G401.6 (cell line): ENCODE results near the gene CDH11.

Experiments
- FAIRE-seq: peaks from 2 replicates; lab custom pipeline; 2012; peaks lifted over from hg19 to GRCh38; lab: Jason Lieb, UNC

Gene CDH11

GRCh38 chr16:65032387-65032786 lies 89.5 kb downstream of the CDH11 start:
- FAIRE-seq = no peak

GRCh38 chr16:65024767-65025178 lies 97.1 kb downstream of the CDH11 start:
- FAIRE-seq = no peak

DNA sequence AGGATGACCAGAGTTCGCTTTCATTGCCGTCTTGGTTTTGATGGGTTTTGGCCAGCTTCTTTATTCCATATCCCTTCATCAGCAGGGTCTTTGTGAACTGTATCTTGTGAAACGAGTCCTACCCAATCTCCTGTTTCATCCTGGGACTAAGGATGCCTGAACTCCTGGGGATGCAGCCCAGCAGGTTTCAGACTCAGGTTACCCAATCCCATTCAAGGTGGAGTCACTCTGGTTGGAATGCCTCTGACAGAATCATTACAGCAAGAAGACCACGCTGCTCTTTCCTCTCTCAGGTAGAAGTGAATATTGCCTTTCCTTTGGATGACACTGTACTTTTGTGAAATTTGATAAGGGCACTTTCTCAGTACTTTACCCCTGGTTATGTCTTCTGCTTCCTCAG lies 98.1 kb downstream of the CDH11 start:
- no peak for FAIRE-seq

DNA sequence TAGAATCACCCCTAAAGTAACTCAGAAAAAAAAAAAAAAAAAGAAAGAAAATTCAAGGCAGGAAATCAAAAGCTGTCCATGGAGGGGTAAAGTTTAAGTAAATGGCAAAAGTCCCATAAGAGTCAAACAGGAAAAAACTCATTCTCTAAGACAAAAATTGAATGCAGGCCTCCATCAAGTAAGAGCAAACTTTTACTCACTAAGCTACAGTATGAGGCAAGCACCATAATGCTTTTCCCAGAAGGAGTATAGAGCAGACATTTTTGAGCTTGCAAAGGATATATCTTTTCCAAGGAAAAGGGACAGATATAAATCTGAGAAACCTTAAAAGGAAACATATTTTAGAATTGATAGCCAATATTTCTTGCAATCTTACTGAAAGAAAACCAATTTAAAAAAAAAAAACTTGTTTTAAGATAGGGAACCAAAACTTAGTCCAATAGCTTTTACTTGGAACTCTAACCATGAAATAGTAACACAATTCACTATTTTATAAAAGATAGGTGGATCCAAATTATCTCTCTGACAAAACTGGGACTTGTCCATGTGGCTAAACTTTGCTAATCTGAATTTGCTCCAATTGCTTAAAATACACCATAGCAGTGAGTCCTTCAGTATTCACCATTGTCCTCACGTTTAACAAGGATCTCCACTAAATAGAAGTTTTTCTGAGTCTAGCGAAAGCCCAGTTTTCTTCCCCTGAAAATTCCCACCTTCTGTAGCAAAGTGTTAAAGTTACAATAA lies 99.8 kb downstream of the CDH11 start:
- FAIRE-seq = no peak

DNA sequence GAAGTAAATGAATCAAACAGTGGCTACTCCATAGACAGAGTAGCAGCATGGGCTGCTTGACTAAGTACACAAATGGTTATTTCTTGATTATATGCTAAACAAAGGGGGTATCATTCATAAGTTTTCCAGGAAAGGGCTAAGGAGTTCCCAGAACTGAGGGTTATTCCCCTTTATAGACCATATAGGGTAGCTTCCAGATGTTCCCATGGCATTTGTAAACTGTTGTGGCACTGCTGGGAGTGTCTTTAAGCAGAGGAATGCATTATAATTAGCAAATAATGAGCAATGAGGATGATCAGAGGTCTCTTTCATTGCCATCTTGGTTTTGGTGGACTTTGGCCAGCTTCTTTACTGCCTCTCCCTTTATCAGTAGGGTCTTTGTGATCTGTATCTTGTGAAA lies 105.1 kb downstream of the CDH11 start:
- FAIRE-seq = no peak

DNA sequence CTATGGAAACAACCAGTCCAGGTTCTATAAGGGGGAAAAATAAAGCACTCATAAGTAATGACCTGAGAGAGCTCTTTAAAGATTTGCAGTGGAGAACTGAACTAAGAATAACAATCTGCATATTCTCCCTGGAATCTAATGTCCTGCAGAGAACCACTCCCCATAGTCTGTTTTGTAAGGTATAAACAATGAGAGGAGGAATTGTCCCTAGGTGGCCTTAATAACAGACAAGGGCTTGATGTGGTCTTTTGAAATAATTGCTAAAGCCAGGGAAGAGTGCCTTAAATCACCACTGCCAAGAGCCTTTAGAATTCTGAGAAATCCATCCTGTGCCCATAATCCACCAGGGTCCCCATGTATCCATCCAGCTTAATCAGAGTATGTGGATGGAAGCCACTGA lies 106.3 kb downstream of the CDH11 start:
- FAIRE-seq = no peak

GRCh38 chr16:65012357-65012756 lies 109.5 kb downstream of the CDH11 start:
- no peak for FAIRE-seq

DNA sequence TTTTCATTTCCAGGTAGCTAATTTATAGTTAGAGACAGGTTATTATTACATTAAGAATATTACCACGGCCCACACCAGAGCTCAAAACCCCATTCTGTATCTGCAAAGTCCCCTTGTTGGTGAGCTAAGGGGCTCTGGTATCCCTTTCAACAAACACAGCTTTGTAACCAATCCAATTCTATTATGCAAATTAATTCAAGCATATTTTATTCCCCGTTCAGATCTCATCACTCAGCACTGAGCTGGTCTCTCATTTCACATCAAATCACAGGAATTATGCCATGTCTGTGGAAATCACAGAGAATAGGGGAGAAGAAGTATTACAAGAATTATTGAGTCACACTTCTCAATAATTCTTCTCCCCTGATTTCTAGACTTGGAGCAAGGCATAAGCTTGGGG lies 111.7 kb downstream of the CDH11 start:
- FAIRE-seq = no peak

GRCh38 chr16:65005696-65006095 lies 116.2 kb downstream of the CDH11 start:
- no peak for FAIRE-seq

DNA sequence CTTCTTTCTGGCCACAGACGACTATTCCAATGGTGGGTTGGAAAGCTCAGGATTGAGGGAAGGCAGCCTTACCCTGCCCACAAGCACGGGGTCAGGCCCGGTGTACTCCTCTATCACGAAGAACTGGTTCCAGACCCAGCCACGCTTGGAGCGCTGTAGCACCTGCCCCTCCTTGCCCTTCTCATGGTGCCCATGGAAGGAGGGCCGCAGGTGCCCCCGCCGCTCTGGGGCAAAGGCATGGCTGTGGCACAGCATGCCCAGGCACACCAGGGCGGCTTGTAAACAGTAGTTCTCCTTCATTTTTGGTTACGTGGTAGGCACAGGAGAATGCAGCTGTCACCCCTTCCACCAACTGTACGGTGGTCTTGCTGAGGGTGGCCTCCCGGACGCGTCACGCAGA lies 117.3 kb downstream of the CDH11 start:
- no peak for FAIRE-seq

DNA sequence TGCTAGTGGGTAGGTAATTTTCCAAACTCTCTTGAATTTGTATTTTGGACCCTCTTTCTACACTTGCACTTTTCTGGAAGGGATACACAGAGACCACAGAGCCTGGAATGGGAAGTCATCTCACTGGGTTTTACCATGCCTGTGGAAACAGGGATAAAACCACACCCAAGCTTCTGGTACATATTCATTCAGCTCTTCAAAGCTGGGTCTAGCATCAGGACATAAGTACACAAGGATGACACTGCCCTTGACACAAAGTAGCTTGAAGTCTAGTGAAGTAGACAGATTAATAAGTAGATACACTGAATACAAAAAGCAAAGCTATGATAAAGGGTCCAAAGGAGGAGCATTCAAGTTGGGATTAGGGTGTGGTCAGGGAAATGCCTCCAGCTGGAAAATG lies 118.2 kb downstream of the CDH11 start:
- no peak for FAIRE-seq

GRCh38 chr16:65002265-65002664 lies 119.6 kb downstream of the CDH11 start:
- FAIRE-seq = no peak

GRCh38 chr16:65000654-65001053 lies 121.2 kb downstream of the CDH11 start:
- FAIRE-seq = no peak

DNA sequence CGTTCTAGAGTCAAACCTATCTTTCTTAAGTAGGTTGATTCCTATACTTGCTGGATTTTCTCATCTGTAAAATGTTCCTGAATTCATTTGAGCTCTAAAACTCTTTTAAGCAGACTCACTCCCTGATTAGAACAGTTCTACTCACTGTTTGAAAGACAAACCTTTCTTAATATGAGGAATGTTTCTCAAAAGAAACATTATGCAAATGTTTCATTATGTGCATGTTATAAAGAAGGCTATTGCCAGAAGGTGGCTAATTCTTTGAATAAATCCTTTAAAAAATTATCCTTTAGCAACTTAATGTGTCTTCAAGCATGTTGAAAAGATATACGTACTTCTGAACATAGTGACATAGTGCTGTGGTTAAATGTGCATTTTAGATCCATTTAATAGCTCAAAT lies 124.1 kb downstream of the CDH11 start:
- no peak for FAIRE-seq

- FAIRE-seq = no peak
Observed at GRCh38 chr16:64997121-64997520, 124.7 kb downstream of the CDH11 start.

DNA sequence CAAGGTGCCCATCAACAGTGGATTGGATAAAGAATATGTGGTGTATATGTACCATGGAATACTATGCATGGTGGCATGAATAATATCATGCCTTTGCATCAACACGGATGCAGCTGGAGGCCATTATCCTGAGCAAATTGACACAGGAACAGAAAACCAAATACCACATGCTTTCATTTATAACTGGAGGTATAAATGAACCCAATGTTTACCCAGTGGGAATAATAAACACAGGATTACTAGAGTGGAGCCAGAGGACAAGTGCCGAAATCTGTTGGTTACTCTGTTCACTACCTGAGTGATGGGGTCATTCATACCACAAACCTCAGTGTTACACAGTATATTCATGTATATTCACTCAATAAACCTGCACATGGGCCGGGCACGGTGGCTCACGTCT lies 125.2 kb downstream of the CDH11 start:
- FAIRE-seq = no peak

- no peak for FAIRE-seq
Observed at GRCh38 chr16:64993464-64993863, 128.4 kb downstream of the CDH11 start.

- no peak for FAIRE-seq
Observed at GRCh38 chr16:64991001-64991400, 130.9 kb downstream of the CDH11 start.

DNA sequence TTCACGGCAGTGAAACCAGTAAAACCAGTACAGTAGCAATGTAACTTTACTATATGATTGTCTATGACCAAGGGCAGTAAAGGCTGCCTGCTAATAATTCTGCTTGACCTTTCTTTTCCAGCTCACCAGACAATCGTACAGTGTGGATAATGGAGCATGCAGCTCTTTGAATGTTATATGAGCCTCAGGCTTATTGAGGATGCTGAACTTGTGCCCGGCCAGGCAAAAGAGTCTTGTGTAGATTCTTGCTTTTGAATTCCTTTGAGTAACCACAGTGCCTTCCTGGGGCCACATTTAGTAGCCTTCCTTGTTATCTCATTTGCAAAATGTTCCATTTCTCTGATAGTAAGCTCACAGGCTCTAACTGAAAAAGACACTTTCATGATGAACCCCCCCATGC lies 131.8 kb downstream of the CDH11 start:
- no peak for FAIRE-seq

GRCh38 chr16:64989050-64989449 lies 132.8 kb downstream of the CDH11 start:
- FAIRE-seq = no peak

DNA sequence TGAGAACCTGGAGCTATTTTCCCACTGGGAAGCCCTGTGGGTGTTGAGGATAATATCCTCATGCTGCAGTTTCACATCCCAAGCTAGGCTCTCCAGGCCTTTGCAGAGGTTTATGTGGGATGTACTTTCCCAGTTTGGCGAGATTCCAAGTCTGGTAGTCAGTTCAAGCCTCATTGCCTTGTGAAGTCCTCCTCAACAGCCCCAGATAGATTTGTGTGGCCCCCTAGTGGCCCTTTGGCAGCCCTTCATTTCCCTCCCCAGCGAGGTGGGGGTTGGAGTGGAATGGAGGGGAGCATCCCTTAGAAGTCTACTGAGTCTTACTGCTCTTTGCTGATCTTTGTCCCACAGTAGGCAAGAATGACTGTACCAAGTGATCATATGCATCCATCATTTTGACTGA lies 137.9 kb downstream of the CDH11 start:
- no peak for FAIRE-seq

GRCh38 chr16:64983231-64983630 lies 138.6 kb downstream of the CDH11 start:
- FAIRE-seq = no peak

GRCh38 chr16:64982581-64982980 lies 139.3 kb downstream of the CDH11 start:
- no peak for FAIRE-seq

- FAIRE-seq = no peak
Observed at GRCh38 chr16:64981568-64982281, 140.1 kb downstream of the CDH11 start.
